NK-92 (cell line): ENCODE data around the gene KCNA3.
"Not testable (repeated sequence)": the region's sequence is repeated elsewhere in the genome, so short reads cannot be mapped to it uniquely, and the experiment has no call there.

ENCODE experiments used
- DNase-seq: peaks from one replicate; lab custom pipeline; 2025; ENCODE audit not compliant: unreplicated experiment; lab: John Stamatoyannopoulos, UW

The KCNA3 gene

GRCh38 chr1:110680036-110680735 lies 5.4 kb upstream of the KCNA3 start:
- DNase-seq = no peak

- DNase-seq = no peak
These were observed 2.8 kb upstream of the KCNA3 start for GRCh38 chr1:110677526-110677925.

- DNase-seq = no peak
These were observed 2.2 kb upstream of the KCNA3 start for GRCh38 chr1:110676970-110677369.

GRCh38 chr1:110675060-110675791 lies 486 bp upstream of the KCNA3 start:
- DNase-seq = no peak

GRCh38 chr1:110673805-110674336 lies 869 bp downstream of the KCNA3 start:
- DNase-seq = no peak

GRCh38 chr1:110673197-110673701 lies 1.5 kb downstream of the KCNA3 start:
- DNase-seq = no peak

- DNase-seq = no peak
These were observed 2.0 kb downstream of the KCNA3 start for GRCh38 chr1:110672753-110673108.

GRCh38 chr1:110672001-110672752 lies 2.6 kb downstream of the KCNA3 start:
- no peak for DNase-seq

- DNase-seq = no peak
These were observed 3.4 kb downstream of the KCNA3 start for GRCh38 chr1:110671361-110671760.

- no peak for DNase-seq
These were observed 6.2 kb downstream of the KCNA3 start for GRCh38 chr1:110668549-110668948.

GRCh38 chr1:110667776-110668175 lies 7.0 kb downstream of the KCNA3 start:
- no peak for DNase-seq

- DNase-seq = no peak
These were observed 11.5 kb downstream of the KCNA3 start for GRCh38 chr1:110663241-110663640.

GRCh38 chr1:110659559-110659958 lies 15.2 kb downstream of the KCNA3 start:
- not testable (repeated sequence) for DNase-seq

GRCh38 chr1:110657351-110657750 lies 17.4 kb downstream of the KCNA3 start:
- DNase-seq = no peak

GRCh38 chr1:110650609-110651008 lies 24.1 kb downstream of the KCNA3 start:
- DNase-seq = no peak

- no peak for DNase-seq
These were observed 26.3 kb downstream of the KCNA3 start for GRCh38 chr1:110648417-110648816.

- DNase-seq = no peak
These were observed 27.4 kb downstream of the KCNA3 start for GRCh38 chr1:110647254-110647891.

- DNase-seq = no peak
These were observed 28.7 kb downstream of the KCNA3 start for GRCh38 chr1:110645821-110646735.

GRCh38 chr1:110645211-110645610 lies 29.5 kb downstream of the KCNA3 start:
- DNase-seq = no peak

GRCh38 chr1:110643879-110644472 lies 30.8 kb downstream of the KCNA3 start:
- DNase-seq = no peak
